Measurements from ENCODE around the gene JTB. TPM values are rescaled to one million over a fixed set of nuclear protein-coding genes. Genes with fewer than 3 reads are reported as not detected.

The JTB gene
- polyA plus RNA-seq, 1 of the 3 experiments (the other 2 are of a cell fraction) = 118 TPM

DNA sequence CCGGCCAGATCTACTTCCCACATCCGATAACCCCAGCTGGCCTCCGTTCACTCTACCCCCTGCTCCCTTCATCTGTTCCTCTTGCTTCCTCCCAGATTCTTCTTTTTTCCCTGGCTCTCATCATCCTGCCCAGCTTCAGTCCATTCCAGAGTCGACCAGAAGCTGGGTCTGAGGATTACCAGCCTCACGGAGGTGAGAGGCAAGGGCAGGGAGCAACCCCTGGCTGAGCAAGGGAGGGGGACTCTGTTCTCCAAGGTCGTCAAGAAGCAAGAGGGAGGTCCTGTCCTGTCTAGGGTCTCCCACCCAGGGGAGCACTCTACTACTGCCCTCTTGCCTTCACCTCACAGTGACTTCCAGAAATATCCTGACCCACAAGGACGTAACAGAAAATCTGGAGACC, 3.9 kb downstream of the JTB start:
- no peak overlapping the region for H3K9ac ChIP-seq
- H3K4me2 ChIP-seq = no peak overlapping the region
- 90% methylated on average over 7 of the region's 7 CpGs for WGBS (ENCODE audit: low lambda C conversion rate)
- POLR2A ChIA-PET = interaction anchor here (1.9 to 6.6 kb wide), 2 partner anchors 11 to 18 kb away, joined by 5 to 59 read pairs; partner anchors contain the start of genes RPS27 and SLC39A1
- no peak overlapping the region for H2AFZ ChIP-seq (ENCODE audit: low read depth)
- H3K9me3 ChIP-seq = no peaks in the 10 kb centered on the region
- no peak overlapping the region for H3K27ac ChIP-seq (ENCODE audit: low read depth in 2 of 2, low read length in 1 of 2)
- H3K4me1 ChIP-seq (ENCODE audit: control insufficient read depth in 1 of 2, insufficient read depth in 2 of 2, low read depth in 1 of 2, low read length in 1 of 2) = peaks cover 5 to 23% of the 10 kb centered on the region in 2 experiments; a peak in 2 of 4 replicates
- H3K27me3 ChIP-seq (ENCODE audit: insufficient read depth) = no peaks in the 10 kb centered on the region
- no peaks in the 10 kb centered on the region for H4K20me1 ChIP-seq (ENCODE audit: insufficient read depth)
- no peaks in the 10 kb centered on the region for H3K9me2 ChIP-seq
- TF ChIP-seq POLR2AphosphoS5 (IDR thresholded peaks at IDR 0.05; ENCODE audit: low read depth, low read length) (no peak), ELF1 (IDR thresholded peaks at IDR 0.05) (no peak), SMC3 (IDR thresholded peaks at IDR 0.05; ENCODE audit: low read depth, low read length) (no peak), EP300 (IDR thresholded peaks at IDR 0.05; ENCODE audit: borderline replicate concordance in 1 of 2, low read depth in 1 of 2, low read length in 1 of 2) (no peak), NRF1 (IDR thresholded peaks at IDR 0.05; ENCODE audit: low read depth, low read length) (no peak), GABPA (IDR thresholded peaks at IDR 0.05; ENCODE audit: low read depth) (no peak), TEAD4 (IDR thresholded peaks at IDR 0.05; ENCODE audit: borderline replicate concordance, insufficient read depth) (no peak), NFIC (IDR thresholded peaks at IDR 0.05; ENCODE audit: borderline replicate concordance) (no peak), TAF1 (IDR thresholded peaks at IDR 0.05; ENCODE audit: borderline replicate concordance, low read depth, low read length) (no peak), ZBTB33 (IDR thresholded peaks at IDR 0.05; ENCODE audit: borderline replicate concordance, low read depth) (no peak), FOXJ3 (CRISPR knock-in tag; IDR thresholded peaks at IDR 0.05) (no peak), EZH2phosphoT487 (IDR thresholded peaks at IDR 0.05; ENCODE audit: borderline replicate concordance, low read depth) (no peak), RCOR1 (IDR thresholded peaks at IDR 0.05; ENCODE audit: low read length) (no peak)
- TF ChIP-seq, protein P1, sequence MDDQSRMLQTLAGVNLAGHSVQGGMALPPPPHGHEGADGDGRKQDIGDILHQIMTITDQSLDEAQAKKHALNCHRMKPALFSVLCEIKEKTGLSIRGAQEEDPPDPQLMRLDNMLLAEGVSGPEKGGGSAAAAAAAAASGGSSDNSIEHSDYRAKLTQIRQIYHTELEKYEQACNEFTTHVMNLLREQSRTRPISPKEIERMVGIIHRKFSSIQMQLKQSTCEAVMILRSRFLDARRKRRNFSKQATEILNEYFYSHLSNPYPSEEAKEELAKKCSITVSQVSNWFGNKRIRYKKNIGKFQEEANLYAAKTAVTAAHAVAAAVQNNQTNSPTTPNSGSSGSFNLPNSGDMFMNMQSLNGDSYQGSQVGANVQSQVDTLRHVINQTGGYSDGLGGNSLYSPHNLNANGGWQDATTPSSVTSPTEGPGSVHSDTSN (IDR thresholded peaks at IDR 0.05) = no peak
- peaks cover 7% of the 10 kb centered on the region for H3F3A ChIP-seq (replicated peaks; ENCODE audit: insufficient read depth)
- H3K79me2 ChIP-seq (ENCODE audit: insufficient read depth) = peaks cover 22% of the 10 kb centered on the region
- CTCF ChIA-PET = interaction anchor here (1.5 to 8.9 kb wide), 2 partner anchors 12 to 43 kb away, joined by 3 to 68 read pairs; partner anchors contain the start of gene RAB13
- no peak overlapping the region for H3K4me3 ChIP-seq (ENCODE audit: low read depth in 2 of 2, low read length in 1 of 2)
- H3K36me3 ChIP-seq (replicated peaks in 1 of 2; ENCODE audit: control insufficient read depth in 1 of 2, insufficient read depth in 2 of 2, low read length in 1 of 2) = peaks cover 17 to 25% of the 10 kb centered on the region in 2 experiments
- DNase-seq = no peak

- Histone ChIP-seq H3K9ac (no peak overlapping the region), H3K36me3 (replicated peaks in 1 of 2; ENCODE audit: control insufficient read depth in 1 of 2, insufficient read depth in 2 of 2, low read length in 1 of 2) (peaks cover 17 to 25% of the 10 kb centered on the region in 2 experiments), H3K4me1 (ENCODE audit: control insufficient read depth in 1 of 2, insufficient read depth in 2 of 2, low read depth in 1 of 2, low read length in 1 of 2) (peaks cover 5 to 22% of the 10 kb centered on the region in 2 experiments; a peak in 2 of 4 replicates), H3K9me2 (no peaks in the 10 kb centered on the region), H4K20me1 (ENCODE audit: insufficient read depth) (no peaks in the 10 kb centered on the region), H2AFZ (ENCODE audit: low read depth) (no peak overlapping the region), H3K9me3 (no peaks in the 10 kb centered on the region), H3K27me3 (ENCODE audit: insufficient read depth) (no peaks in the 10 kb centered on the region), H3K79me2 (ENCODE audit: insufficient read depth) (peaks cover 22% of the 10 kb centered on the region), H3K4me3 (ENCODE audit: low read depth in 2 of 2, low read length in 1 of 2) (no peak overlapping the region), H3F3A (replicated peaks; ENCODE audit: insufficient read depth) (peaks cover 3% of the 10 kb centered on the region), H3K4me2 (no peak overlapping the region), H3K27ac (ENCODE audit: low read depth in 2 of 2, low read length in 1 of 2) (no peak overlapping the region)
- ChIA-PET CTCF (interaction anchor here (1.4 to 8.9 kb wide), 2 partner anchors 13 to 27 kb away, joined by 4 to 68 read pairs; partner anchors contain the start of genes DENND4B and RAB13), POLR2A (interaction anchor here (1.9 to 6.6 kb wide), 2 partner anchors 10 to 18 kb away, joined by 5 to 59 read pairs; partner anchors contain the start of genes RPS27 and SLC39A1)
- DNase-seq = no peak
- 98% methylated on average over 3 of the region's 3 CpGs for WGBS (ENCODE audit: low lambda C conversion rate)
- TF ChIP-seq, protein P2, sequence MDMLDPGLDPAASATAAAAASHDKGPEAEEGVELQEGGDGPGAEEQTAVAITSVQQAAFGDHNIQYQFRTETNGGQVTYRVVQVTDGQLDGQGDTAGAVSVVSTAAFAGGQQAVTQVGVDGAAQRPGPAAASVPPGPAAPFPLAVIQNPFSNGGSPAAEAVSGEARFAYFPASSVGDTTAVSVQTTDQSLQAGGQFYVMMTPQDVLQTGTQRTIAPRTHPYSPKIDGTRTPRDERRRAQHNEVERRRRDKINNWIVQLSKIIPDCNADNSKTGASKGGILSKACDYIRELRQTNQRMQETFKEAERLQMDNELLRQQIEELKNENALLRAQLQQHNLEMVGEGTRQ (IDR thresholded peaks at IDR 0.05; ENCODE audit: borderline replicate concordance, low read depth, low read length) = no peak
- TF ChIP-seq, protein P3, sequence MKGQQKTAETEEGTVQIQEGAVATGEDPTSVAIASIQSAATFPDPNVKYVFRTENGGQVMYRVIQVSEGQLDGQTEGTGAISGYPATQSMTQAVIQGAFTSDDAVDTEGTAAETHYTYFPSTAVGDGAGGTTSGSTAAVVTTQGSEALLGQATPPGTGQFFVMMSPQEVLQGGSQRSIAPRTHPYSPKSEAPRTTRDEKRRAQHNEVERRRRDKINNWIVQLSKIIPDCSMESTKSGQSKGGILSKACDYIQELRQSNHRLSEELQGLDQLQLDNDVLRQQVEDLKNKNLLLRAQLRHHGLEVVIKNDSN (IDR thresholded peaks at IDR 0.05; ENCODE audit: borderline replicate concordance, low read depth) = no peak
- TF ChIP-seq FOSL2 (IDR thresholded peaks at IDR 0.05; ENCODE audit: borderline replicate concordance, low read depth) (no peak), RXRA (IDR thresholded peaks at IDR 0.05; ENCODE audit: borderline replicate concordance, low read depth) (no peak), RCOR1 (IDR thresholded peaks at IDR 0.05; ENCODE audit: low read length) (no peak), GATA2 (CRISPR knock-in tag; IDR thresholded peaks at IDR 0.05) (no peak), MEF2A (IDR thresholded peaks at IDR 0.05; ENCODE audit: borderline replicate concordance, low read depth) (no peak), SMC3 (IDR thresholded peaks at IDR 0.05; ENCODE audit: low read depth, low read length) (no peak), POLR2AphosphoS5 (IDR thresholded peaks at IDR 0.05; ENCODE audit: low read depth, low read length) (no peak)
- TF ChIP-seq, protein P4, sequence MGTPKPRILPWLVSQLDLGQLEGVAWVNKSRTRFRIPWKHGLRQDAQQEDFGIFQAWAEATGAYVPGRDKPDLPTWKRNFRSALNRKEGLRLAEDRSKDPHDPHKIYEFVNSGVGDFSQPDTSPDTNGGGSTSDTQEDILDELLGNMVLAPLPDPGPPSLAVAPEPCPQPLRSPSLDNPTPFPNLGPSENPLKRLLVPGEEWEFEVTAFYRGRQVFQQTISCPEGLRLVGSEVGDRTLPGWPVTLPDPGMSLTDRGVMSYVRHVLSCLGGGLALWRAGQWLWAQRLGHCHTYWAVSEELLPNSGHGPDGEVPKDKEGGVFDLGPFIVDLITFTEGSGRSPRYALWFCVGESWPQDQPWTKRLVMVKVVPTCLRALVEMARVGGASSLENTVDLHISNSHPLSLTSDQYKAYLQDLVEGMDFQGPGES (IDR thresholded peaks at IDR 0.05; ENCODE audit: low read depth, low read length) = no peak
Measured at GRCh38 chr1:153973071-153973470, 4.4 kb downstream of the JTB start.
